Tibial nerve (tissue), 4 donors: Measurements from ENCODE around the gene COL4A2. TPM values are rescaled to one million over a fixed set of nuclear protein-coding genes. Genes with fewer than 3 reads are reported as not detected.
A peak's percentile ranks its signal among the peaks of the same experiment; 100 is the strongest.

Experiments used
- DNase-seq, 2 donors: peaks; one replicate each; pipeline ENCODE4 v3.0.0-alpha.2; 2019; ENCODE audit warnings: low spot score in 2 of 2
- H3K27ac ChIP-seq, 4 donors: fragments of 200-600 bp; sonication (generic) in 3 of 4; one replicate each; pipeline ENCODE4 v1.5.1; 2017 to 2019; ENCODE audit warnings: mild to moderate bottlenecking in 1 of 4
- H3K27me3 ChIP-seq, 2 donors: fragments of 200-600 bp; sonication (generic) in 1 of 2; one replicate each; pipeline versions ENCODE4 v1.5.1 to v1.6.0; 2017 to 2019
- H3K36me3 ChIP-seq, 3 donors: fragments of 200-600 bp; sonication (generic); one replicate each; pipeline ENCODE4 v1.5.1; 2018 to 2019
- H3K4me1 ChIP-seq, 4 donors: fragments of 200-600 bp; sonication (generic) in 3 of 4; one replicate each; pipeline ENCODE4 v1.5.1; 2017 to 2019
- H3K4me3 ChIP-seq, 4 donors: fragments of 200-600 bp; sonication (generic) in 3 of 4; one replicate each; pipeline ENCODE4 v1.5.1; 2017 to 2019; ENCODE audit warnings: mild to moderate bottlenecking in 1 of 4, moderate library complexity in 1 of 4
- H3K9me3 ChIP-seq, 4 donors: fragments of 200-600 bp; sonication (generic) in 3 of 4; one replicate each; pipeline ENCODE4 v1.5.1; 2017 to 2019
- CTCF ChIP-seq, 5 experiments: fragments of 200-600 bp in 3 of 5; fragments of 450-650 bp in 2 of 5; sonication (generic) in 3 of 5; IDR thresholded peaks; one replicate each; pipeline ENCODE4 v1.5.1; 2016 to 2019; ENCODE audit warnings: antibody characterized with exemption in 5 of 5, mild to moderate bottlenecking in 3 of 5, moderate library complexity in 2 of 5
- EP300 ChIP-seq, 2 donors: sonication (generic); formaldehyde crosslinking; IDR thresholded peaks; one replicate each; pipeline ENCODE4 v1.6.1; 2017; ENCODE audit warnings: antibody characterized with exemption in 2 of 2, mild to moderate bottlenecking in 1 of 2
- POLR2A ChIP-seq, 2 donors: fragments of 450-650 bp; IDR thresholded peaks; one replicate each; pipeline ENCODE4 v1.6.1; 2017; ENCODE audit warnings: antibody characterized with exemption in 2 of 2, mild to moderate bottlenecking in 2 of 2, moderate library complexity in 2 of 2
- WGBS, 2 donors: methylation state at CpG; one replicate each; pipeline ENCODE4 v1.1.5; 2018; 5-methylcytosine and 5-hydroxymethylcytosine counted together
- total RNA-seq, 4 donors: library from RNA; depleted of rRNA; stranded (reverse); fragments of >200 nt; gene quantifications; one replicate each; pipeline ENCODE4 v1.1.0, GENCODE V29; 2016

COL4A2 gene
- total RNA-seq, 4 donors from 2014 or later = 576 to 821 (median 658) TPM

DNA sequence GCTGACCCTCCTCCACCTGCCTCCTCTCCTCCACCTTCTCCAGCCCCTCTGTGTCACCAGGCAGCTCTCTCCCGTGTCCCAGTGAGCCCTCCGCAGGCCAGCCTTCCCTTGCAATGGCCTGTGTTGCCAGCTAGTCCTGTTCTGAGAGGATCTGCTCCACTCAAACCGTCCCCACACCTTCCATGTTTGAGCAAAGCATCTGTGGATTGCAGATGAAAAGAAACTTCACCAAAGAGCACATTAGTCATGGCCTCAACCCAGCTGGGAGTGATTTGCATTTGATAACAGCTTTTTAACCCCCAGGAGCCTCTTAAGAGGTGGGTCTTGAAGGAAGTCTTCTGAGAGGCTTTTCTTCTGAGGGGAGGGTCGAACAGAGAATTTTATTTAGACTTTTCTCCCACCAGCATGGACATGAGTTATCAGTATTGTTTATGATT lies 72.8 kb downstream of the COL4A2 start:
- Histone ChIP-seq H3K27ac (peak overlapping the region in 1 of 4 donors; percentile 51), H3K27me3 (no peaks in the 10 kb centered on the region), H3K4me3 (no peak overlapping the region), H3K36me3 (no peaks in the 10 kb centered on the region), H3K4me1 (peaks cover 0 to 63% (median 25%) of the 10 kb centered on the region in 4 donors), H3K9me3 (no peaks in the 10 kb centered on the region)
- 49 to 58% methylated on average over 4 of the region's 4 CpGs for WGBS, 2 donors
- no peak for DNase-seq
- TF ChIP-seq CTCF (IDR thresholded peaks at IDR 0.05) (no peak), POLR2A (IDR thresholded peaks at IDR 0.05) (no peak)

GRCh38 chr13:110380359-110381028 lies 73.4 kb downstream of the COL4A2 start:
- WGBS, 2 donors = 66 to 78% methylated on average over 14 of the region's 14 CpGs

DNA sequence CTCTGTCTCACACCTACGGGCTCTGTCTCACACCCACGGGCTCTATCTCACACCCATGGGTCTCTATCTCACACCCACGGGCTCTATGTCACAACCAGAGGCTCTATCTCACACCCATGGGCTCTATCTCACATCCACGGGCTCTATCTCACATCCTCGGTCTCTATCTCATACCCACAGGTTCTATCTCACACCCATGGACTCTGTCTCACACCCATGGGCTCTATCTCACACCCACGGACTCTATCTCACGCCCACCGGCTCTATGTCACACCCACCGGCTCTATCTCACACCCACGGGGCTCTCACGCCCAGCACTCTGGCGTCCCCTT lies 73.9 kb downstream of the COL4A2 start:
- no peaks in the 10 kb centered on the region for H3K9me3 ChIP-seq
- WGBS, 2 donors = 91 to 92% methylated on average over 12 of the region's 12 CpGs
- H3K4me3 ChIP-seq = no peak overlapping the region
- no peak for DNase-seq
- H3K36me3 ChIP-seq = no peaks in the 10 kb centered on the region
- no peak for TF ChIP-seq POLR2A (IDR thresholded peaks at IDR 0.05)
- no peak for TF ChIP-seq EP300 (IDR thresholded peaks at IDR 0.05)
- no peak for TF ChIP-seq CTCF (IDR thresholded peaks at IDR 0.05)
- H3K27ac ChIP-seq = peak overlapping the region in 1 of 4 donors; percentile 44
- H3K4me1 ChIP-seq = peaks cover 0 to 53% (median 20%) of the 10 kb centered on the region in 4 donors
- no peaks in the 10 kb centered on the region for H3K27me3 ChIP-seq

More at GRCh38 chr13:110380359-110381028, 73.4 kb downstream of the COL4A2 start:
- TF ChIP-seq CTCF (IDR thresholded peaks at IDR 0.05) (no peak), POLR2A (IDR thresholded peaks at IDR 0.05) (no peak), EP300 (IDR thresholded peaks at IDR 0.05) (no peak)
- Histone ChIP-seq H3K36me3 (no peaks in the 10 kb centered on the region), H3K27me3 (no peaks in the 10 kb centered on the region), H3K27ac (peak overlapping the region in 1 of 4 donors; percentile 51), H3K4me3 (no peak overlapping the region), H3K9me3 (no peaks in the 10 kb centered on the region), H3K4me1 (peaks cover 0 to 58% (median 23%) of the 10 kb centered on the region in 4 donors)
- DNase-seq = no peak

DNA sequence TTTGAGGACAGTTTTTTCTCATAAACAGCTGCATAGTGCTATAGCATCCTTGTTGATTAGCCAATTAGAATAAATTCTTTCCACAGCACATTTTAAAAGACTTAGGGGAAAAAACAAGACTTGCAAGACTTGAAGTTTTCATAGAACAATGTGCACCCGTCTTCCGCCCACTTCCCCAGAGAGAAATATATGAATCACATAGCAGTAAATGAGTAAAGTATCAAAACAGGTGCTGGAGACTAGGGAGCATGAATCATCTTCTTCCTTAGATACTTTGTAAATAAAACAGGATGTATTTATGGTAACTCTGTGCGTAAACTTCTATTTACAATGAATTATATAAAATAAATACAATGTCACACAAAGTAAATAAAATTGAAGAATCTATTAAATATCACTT lies 75.1 kb downstream of the COL4A2 start:
- Histone ChIP-seq H3K4me3 (no peak overlapping the region), H3K27me3 (no peaks in the 10 kb centered on the region), H3K27ac (no peak overlapping the region), H3K36me3 (no peaks in the 10 kb centered on the region), H3K4me1 (peaks cover 0 to 44% (median 15%) of the 10 kb centered on the region in 4 donors), H3K9me3 (no peaks in the 10 kb centered on the region)
- 81 to 85% methylated on average over 3 of the region's 3 CpGs for WGBS, 2 donors
- DNase-seq = no peak
- TF ChIP-seq POLR2A (IDR thresholded peaks at IDR 0.05) (no peak), EP300 (IDR thresholded peaks at IDR 0.05) (no peak), CTCF (IDR thresholded peaks at IDR 0.05) (no peak)

GRCh38 chr13:110382830-110383229 lies 75.7 kb downstream of the COL4A2 start:
- DNase-seq = no peak
- H3K36me3 ChIP-seq = no peaks in the 10 kb centered on the region
- no peak overlapping the region for H3K4me3 ChIP-seq
- no peak for TF ChIP-seq CTCF (IDR thresholded peaks at IDR 0.05)
- TF ChIP-seq POLR2A (IDR thresholded peaks at IDR 0.05) = no peak
- TF ChIP-seq EP300 (IDR thresholded peaks at IDR 0.05) = no peak
- H3K9me3 ChIP-seq = no peaks in the 10 kb centered on the region
- H3K27ac ChIP-seq = no peak overlapping the region
- peaks cover 0 to 44% (median 15%) of the 10 kb centered on the region in 4 donors for H3K4me1 ChIP-seq
- WGBS, 2 donors = 92 to 94% methylated on average over 4 of the region's 4 CpGs
- no peaks in the 10 kb centered on the region for H3K27me3 ChIP-seq
